PC-3 (cell line): ENCODE measurements around the gene LACC1. TPM values are rescaled to one million over a fixed set of nuclear protein-coding genes. Genes with fewer than 3 reads are reported as not detected.

Source experiments
- ATAC-seq: fragments of 200-7000 bp; cut with Tn5 transposase; 2 replicates; pipeline ENCODE4 v1.9.1; 2020; ENCODE audit warnings: mild to moderate bottlenecking, moderate library complexity
- BruUV-seq: library from RNA; stranded (reverse); fragments of 400-500 nt; replicated peaks from 2 replicates; lab custom pipeline; 2021; lab: Mats Ljungman, UMichigan
- CTCF ChIA-PET: fragments of 300-600 bp; sonication (Branson Sonifier 250); formaldehyde crosslinking; loops from one replicate; lab custom pipeline; 2022; ENCODE audit warnings: antibody characterized with exemption; lab: Charles Lee
- POLR2A ChIA-PET: fragments of 300-600 bp; sonication (Branson Sonifier 250); formaldehyde crosslinking; loops from one replicate; lab custom pipeline; 2022; ENCODE audit warnings: antibody characterized with exemption; ENCODE audit not compliant: unreplicated experiment; lab: Charles Lee
- DNase-seq: peaks from one replicate; pipeline ENCODE4 v3.0.0-alpha.2; 2015
- H2AFZ ChIP-seq: fragments of 300-600 bp; sonication (generic); 2 replicates; pipeline ENCODE4 v1.6.0; 2016; ENCODE audit warnings: antibody characterized with exemption, low read length
- H3F3A ChIP-seq: fragments of 300-600 bp; sonication (generic); one replicate; pipeline ENCODE4 v1.6.0; 2017; ENCODE audit warnings: antibody characterized with exemption, low read length, control low read depth, mild to moderate bottlenecking; ENCODE audit not compliant: unreplicated experiment
- H3K27ac ChIP-seq: fragments of 300-600 bp; sonication (generic); 2 replicates; pipeline ENCODE4 v1.5.1; 2016; ENCODE audit warnings: mild to moderate bottlenecking, low read length
- H3K27me3 ChIP-seq: fragments of 300-600 bp; sonication (generic); 2 replicates; pipeline ENCODE4 v1.6.1; 2016; ENCODE audit warnings: low read length, mixed read lengths
- H3K36me3 ChIP-seq: fragments of 300-600 bp; sonication (generic); 2 replicates; pipeline ENCODE4 v1.6.1; 2016; ENCODE audit warnings: low read depth, mixed run types, low read length, mixed read lengths
- H3K4me1 ChIP-seq: fragments of 300-600 bp; sonication (generic); 2 replicates; pipeline ENCODE4 v1.5.1; 2016; ENCODE audit warnings: low read length; ENCODE audit not compliant: insufficient read depth
- H3K4me2 ChIP-seq: fragments of 300-600 bp; sonication (generic); 2 replicates; pipeline ENCODE4 v1.6.0; 2016; ENCODE audit warnings: low read length
- H3K4me3 ChIP-seq: fragments of 300-600 bp; sonication (generic); 2 replicates; pipeline ENCODE4 v1.5.1; 2016; ENCODE audit warnings: mild to moderate bottlenecking, low read length, mixed read lengths
- H3K79me2 ChIP-seq: fragments of 300-600 bp; sonication (generic); 2 replicates; pipeline ENCODE4 v1.6.1; 2017; ENCODE audit warnings: low read length, mixed read lengths
- H3K9ac ChIP-seq: fragments of 300-600 bp; sonication (generic); 2 replicates; pipeline ENCODE4 v1.6.0; 2016; ENCODE audit warnings: mild to moderate bottlenecking, low read length
- H3K9me2 ChIP-seq: fragments of 300-600 bp; sonication (generic); replicated peaks from 2 replicates; pipeline ENCODE4 v1.6.1; 2016; ENCODE audit warnings: mixed run types, low read length, mixed read lengths
- H3K9me3 ChIP-seq: fragments of 300-600 bp; sonication (generic); 2 replicates; pipeline ENCODE4 v1.6.1; 2016; ENCODE audit warnings: low read length, mixed read lengths
- H4K20me1 ChIP-seq: fragments of 300-600 bp; sonication (generic); 2 replicates; pipeline ENCODE4 v1.6.1; 2016; ENCODE audit warnings: low read length, mixed read lengths
- CTCF ChIP-seq: fragments of 300-600 bp; sonication (generic); conservative IDR thresholded peaks from 2 replicates; pipeline ENCODE4 v1.5.1; 2017; ENCODE audit warnings: antibody characterized with exemption, low read depth, mild to moderate bottlenecking, low read length
- EZH2 ChIP-seq: fragments of 300-600 bp; sonication (generic); IDR thresholded peaks from one replicate; pipeline ENCODE4 v1.6.1; 2017; ENCODE audit warnings: antibody characterized with exemption, mild to moderate bottlenecking, low read length; ENCODE audit not compliant: unreplicated experiment
- EZH2phosphoT487 ChIP-seq: fragments of 300-600 bp; sonication (generic); IDR thresholded peaks from 2 replicates; pipeline ENCODE4 v1.6.1; 2018; ENCODE audit warnings: mild to moderate bottlenecking, antibody characterized with exemption, low read length, borderline replicate concordance
- intact Hi-C: fragments of 100-400 bp; cut with micrococcal nuclease; formaldehyde crosslinking; loops from 2 replicates; pipeline ENCODE4 v1.9.0; 2023
- total RNA-seq: library from RNA; depleted of rRNA; stranded (reverse); fragments of >200 nt; gene quantifications from 2 replicates; pipeline ENCODE4 v1.2.3, GENCODE V29; 2014

Gene LACC1
- total RNA-seq, 1 experiment from 2014 or later = 1.2 TPM

GRCh38 chr13:43915451-43915850 is 35.7 kb downstream of the LACC1 start:
- DNase-seq (no peak), ATAC-seq (no peak)
- H3F3A ChIP-seq = no peaks in the 10 kb centered on the region
- no TSS peak for BruUV-seq
- no peaks in the 10 kb centered on the region for H4K20me1 ChIP-seq
- H3K4me1 ChIP-seq = no peaks in the 10 kb centered on the region
- no peak overlapping the region for H3K9ac ChIP-seq
- H3K36me3 ChIP-seq = no peaks in the 10 kb centered on the region
- CTCF ChIA-PET = no interaction called here
- no peak overlapping the region for H2AFZ ChIP-seq
- no peak overlapping the region for H3K4me2 ChIP-seq
- intact Hi-C loops = loop anchor here (10.0 kb wide), 1 partner anchor 209 kb away; no protein-coding TSS in a partner anchor
- no peaks in the 10 kb centered on the region for H3K9me2 ChIP-seq
- POLR2A ChIA-PET = no interaction called here
- no peaks in the 10 kb centered on the region for H3K27me3 ChIP-seq
- H3K27ac ChIP-seq = no peak overlapping the region
- H3K9me3 ChIP-seq = no peaks in the 10 kb centered on the region
- H3K79me2 ChIP-seq = no peaks in the 10 kb centered on the region
- TF ChIP-seq EZH2phosphoT487 = no peak
- no peak for TF ChIP-seq EZH2
- TF ChIP-seq CTCF = no peak
- no peak overlapping the region for H3K4me3 ChIP-seq

- POLR2A ChIA-PET = no interaction called here
- no peak for TF ChIP-seq EZH2
- no peak for TF ChIP-seq CTCF
- no peak for TF ChIP-seq EZH2phosphoT487
- no peaks in the 10 kb centered on the region for H3K36me3 ChIP-seq
Observed at GRCh38 chr13:43916828-43917227, 37.1 kb downstream of the LACC1 start.

GRCh38 chr13:43918636-43919035 is 38.9 kb downstream of the LACC1 start:
- no peak for ATAC-seq
- CTCF ChIA-PET = no interaction called here
- H3K36me3 ChIP-seq = no peaks in the 10 kb centered on the region
- H4K20me1 ChIP-seq = no peaks in the 10 kb centered on the region
- no peak overlapping the region for H3K4me2 ChIP-seq
- no peaks in the 10 kb centered on the region for H3K9me3 ChIP-seq
- no peaks in the 10 kb centered on the region for H3K27me3 ChIP-seq
- H3K9ac ChIP-seq = no peak overlapping the region
- no peaks in the 10 kb centered on the region for H3K4me1 ChIP-seq
- no TSS peak for BruUV-seq
- H3F3A ChIP-seq = no peaks in the 10 kb centered on the region
- no peak for DNase-seq
- intact Hi-C loops = loop anchor here (10.0 kb wide), 1 partner anchor 206 kb away; no protein-coding TSS in a partner anchor
- H3K27ac ChIP-seq = no peak overlapping the region
- H3K4me3 ChIP-seq = no peak overlapping the region
- H3K79me2 ChIP-seq = no peaks in the 10 kb centered on the region
- H2AFZ ChIP-seq = 0 out of 2 replicates have a peak overlapping the region, but pooled peaks have one; percentile 10
- POLR2A ChIA-PET = no interaction called here
- no peaks in the 10 kb centered on the region for H3K9me2 ChIP-seq
- TF ChIP-seq EZH2 (no peak), EZH2phosphoT487 (no peak)

More at GRCh38 chr13:43916828-43917227, 37.1 kb downstream of the LACC1 start:
- ATAC-seq = no peak
- no peak for DNase-seq
- H3K27ac ChIP-seq = no peak overlapping the region
- H3F3A ChIP-seq = no peaks in the 10 kb centered on the region
- no peaks in the 10 kb centered on the region for H3K4me1 ChIP-seq
- H3K9ac ChIP-seq = no peak overlapping the region
- intact Hi-C loops = loop anchor here (10.0 kb wide), 1 partner anchor 208 kb away; no protein-coding TSS in a partner anchor
- H3K4me3 ChIP-seq = no peak overlapping the region
- H2AFZ ChIP-seq = no peak overlapping the region
- H3K4me2 ChIP-seq = no peak overlapping the region
- CTCF ChIA-PET = no interaction called here
- H3K9me3 ChIP-seq = no peaks in the 10 kb centered on the region
- H3K9me2 ChIP-seq = no peaks in the 10 kb centered on the region
- H3K79me2 ChIP-seq = no peaks in the 10 kb centered on the region
- BruUV-seq = no TSS peak
- H4K20me1 ChIP-seq = no peaks in the 10 kb centered on the region
- H3K27me3 ChIP-seq = no peaks in the 10 kb centered on the region
